Activated naive CD8-positive, alpha-beta T cell treated with anti-CD3 and anti-CD28 coated beads for 36 hours (primary cell): ENCODE measurements around the gene JADE1. TPM values are rescaled to one million over a fixed set of nuclear protein-coding genes. Genes with fewer than 3 reads are reported as not detected.
A peak's percentile ranks its signal among the peaks of the same experiment; 100 is the strongest.

Experiments
- DNase-seq: peaks from one replicate; pipeline ENCODE4 v3.0.0; 2021
- H3K27ac Mint-ChIP-seq: one replicate; pipeline ENCODE4 v1.8.0; 2022; ENCODE audit warnings: mild to moderate bottlenecking, moderate library complexity, mixed read lengths
- H3K27me3 Mint-ChIP-seq: one replicate; pipeline ENCODE4 v1.8.0; 2022; ENCODE audit warnings: mild to moderate bottlenecking, mixed read lengths
- H3K36me3 Mint-ChIP-seq: one replicate; pipeline ENCODE4 v1.8.0; 2021; ENCODE audit warnings: mild to moderate bottlenecking, mixed read lengths
- H3K4me1 Mint-ChIP-seq: one replicate; pipeline ENCODE4 v1.8.0; 2021; ENCODE audit warnings: mixed read lengths
- H3K4me3 Mint-ChIP-seq: one replicate; pipeline ENCODE4 v1.8.0; 2022; ENCODE audit warnings: mild to moderate bottlenecking, moderate library complexity, mixed read lengths
- H3K9me3 Mint-ChIP-seq: one replicate; pipeline ENCODE4 v1.8.0; 2022; ENCODE audit warnings: mixed read lengths
- total RNA-seq, 2 experiments: library from RNA; stranded (reverse); gene quantifications; one replicate each; pipeline ENCODE4 v1.2.3, GENCODE V29; 2021

JADE1 gene
- total RNA-seq, 2 experiments from 2014 or later = 29.7 to 31.5 TPM

DNA sequence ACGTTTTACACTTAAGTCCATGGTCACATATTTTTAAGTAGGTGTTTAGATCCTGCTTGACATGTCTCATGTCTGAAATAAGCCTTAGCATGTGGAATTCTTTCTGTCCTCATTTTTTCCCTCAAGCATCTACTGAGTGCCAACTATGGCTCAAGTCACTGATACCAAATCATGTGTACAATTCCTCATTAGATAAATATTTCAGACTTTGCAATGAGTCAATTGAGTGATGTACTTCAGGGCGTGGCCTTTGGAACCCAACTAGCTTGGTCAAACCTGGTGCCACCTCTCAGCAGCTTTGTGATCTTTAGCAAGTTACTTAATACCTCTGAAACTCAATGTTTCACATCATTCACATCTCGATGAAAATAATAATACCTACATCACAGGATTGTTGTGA lies 12.6 kb upstream of the JADE1 start:
- H3K4me1 Mint-ChIP-seq = no peaks in the 10 kb centered on the region
- H3K36me3 Mint-ChIP-seq = no peaks in the 10 kb centered on the region
- DNase-seq = no peak
- no peaks in the 10 kb centered on the region for H3K9me3 Mint-ChIP-seq
- H3K27ac Mint-ChIP-seq = no peak overlapping the region
- H3K4me3 Mint-ChIP-seq = no peak overlapping the region
- no peaks in the 10 kb centered on the region for H3K27me3 Mint-ChIP-seq

DNA sequence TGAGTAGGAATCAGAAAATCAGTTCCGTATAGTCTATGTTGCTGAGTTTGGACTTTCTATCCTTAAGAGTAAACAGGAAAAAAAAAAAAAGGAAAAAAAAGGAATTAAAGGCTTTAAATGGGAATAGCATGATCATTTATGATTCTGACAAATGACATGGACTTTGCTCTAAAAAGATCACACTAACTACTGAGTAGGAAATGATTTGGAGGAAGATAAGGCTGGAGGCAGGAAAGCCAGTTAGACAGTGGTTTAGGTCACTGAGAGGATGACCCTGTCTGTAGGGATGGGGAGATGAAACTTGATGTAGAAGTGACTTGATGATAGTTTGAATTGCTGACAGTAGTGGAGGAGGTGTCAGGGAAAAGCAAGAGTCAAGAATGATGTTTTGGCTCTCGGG lies 9.2 kb upstream of the JADE1 start:
- no peaks in the 10 kb centered on the region for H3K9me3 Mint-ChIP-seq

GRCh38 chr4:128800701-128801284 lies 8.7 kb upstream of the JADE1 start:
- H3K4me1 Mint-ChIP-seq = no peaks in the 10 kb centered on the region
- H3K4me3 Mint-ChIP-seq = no peak overlapping the region
- no peaks in the 10 kb centered on the region for H3K36me3 Mint-ChIP-seq
- H3K27ac Mint-ChIP-seq = no peak overlapping the region
- DNase-seq = no peak
- H3K27me3 Mint-ChIP-seq = no peaks in the 10 kb centered on the region
- H3K9me3 Mint-ChIP-seq = no peaks in the 10 kb centered on the region

More for the DNA sequence above, 9.2 kb upstream of the JADE1 start:
- Mint-ChIP-seq H3K27me3 (no peaks in the 10 kb centered on the region), H3K36me3 (no peaks in the 10 kb centered on the region), H3K27ac (no peak overlapping the region), H3K4me1 (no peaks in the 10 kb centered on the region), H3K4me3 (no peak overlapping the region)
- no peak for DNase-seq

DNA sequence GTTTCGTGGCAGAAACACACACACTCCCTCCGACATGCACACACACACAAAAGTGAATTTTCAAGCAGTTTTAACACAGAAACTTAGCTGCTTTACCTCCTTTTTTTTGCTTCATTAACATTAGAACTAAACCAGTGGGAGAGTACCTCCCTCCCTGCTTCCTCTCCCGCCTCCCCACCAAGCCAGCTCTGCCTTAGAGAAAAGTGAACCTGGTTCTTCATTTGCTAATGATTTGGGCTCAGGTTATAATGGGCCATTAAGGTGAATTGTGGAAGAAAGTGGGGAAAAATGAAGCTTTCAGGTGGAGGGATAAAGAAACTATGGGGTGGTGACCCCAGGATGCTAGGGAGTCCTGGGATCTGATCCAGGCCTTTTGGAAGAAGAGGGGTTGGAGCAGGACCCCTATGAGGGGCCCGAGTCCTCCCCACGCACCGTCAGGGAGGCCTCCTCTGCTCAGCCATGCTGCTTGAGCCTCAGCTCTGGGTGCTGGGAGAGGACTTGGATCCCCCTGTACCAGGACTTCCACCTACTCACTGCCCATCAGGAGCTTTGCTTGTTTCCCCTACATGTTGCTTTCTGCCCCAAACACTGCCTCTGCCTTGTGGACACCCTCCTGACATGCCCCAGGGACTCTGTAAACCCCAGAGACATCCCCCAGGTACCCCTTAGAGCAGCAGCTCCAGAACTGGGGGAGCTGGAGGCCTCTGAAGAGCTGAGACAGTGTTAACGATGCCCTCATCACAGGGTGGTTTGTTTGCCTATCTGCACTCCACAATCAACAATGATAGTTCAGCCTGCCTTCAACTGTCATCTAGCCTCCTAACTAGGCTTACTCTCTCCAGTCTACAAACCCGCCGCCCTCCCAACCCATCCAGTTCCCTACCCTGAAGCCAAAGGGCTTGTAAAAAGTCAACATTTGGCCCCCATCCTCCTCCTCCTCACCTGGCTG lies 6.5 kb upstream of the JADE1 start:
- no peak for DNase-seq
- Mint-ChIP-seq H3K4me1 (no peaks in the 10 kb centered on the region), H3K36me3 (no peaks in the 10 kb centered on the region), H3K27me3 (no peaks in the 10 kb centered on the region), H3K27ac (no peak overlapping the region), H3K4me3 (no peak overlapping the region), H3K9me3 (no peaks in the 10 kb centered on the region)

GRCh38 chr4:128803783-128804182 lies 5.7 kb upstream of the JADE1 start:
- no peak for DNase-seq
- H3K36me3 Mint-ChIP-seq = no peaks in the 10 kb centered on the region

GRCh38 chr4:128810331-128810870 lies 901 bp downstream of the JADE1 start:
- peaks cover 16% of the 10 kb centered on the region for H3K4me1 Mint-ChIP-seq
- peak; percentile 20 for DNase-seq
- no peaks in the 10 kb centered on the region for H3K9me3 Mint-ChIP-seq
- peak overlapping the region; percentile 98 for H3K4me3 Mint-ChIP-seq
- H3K27ac Mint-ChIP-seq = peak overlapping the region; percentile 100
- peaks cover 17% of the 10 kb centered on the region for H3K36me3 Mint-ChIP-seq
- no peaks in the 10 kb centered on the region for H3K27me3 Mint-ChIP-seq

More at GRCh38 chr4:128803783-128804182, 5.7 kb upstream of the JADE1 start:
- H3K4me3 Mint-ChIP-seq = no peak overlapping the region
- H3K27ac Mint-ChIP-seq = no peak overlapping the region
- no peaks in the 10 kb centered on the region for H3K27me3 Mint-ChIP-seq
- H3K9me3 Mint-ChIP-seq = no peaks in the 10 kb centered on the region
- H3K4me1 Mint-ChIP-seq = peaks cover 1% of the 10 kb centered on the region

- peak; percentile 85 for DNase-seq
- no peaks in the 10 kb centered on the region for H3K9me3 Mint-ChIP-seq
- no peaks in the 10 kb centered on the region for H3K27me3 Mint-ChIP-seq
- peaks cover 18% of the 10 kb centered on the region for H3K36me3 Mint-ChIP-seq
- H3K4me1 Mint-ChIP-seq = peaks cover 21% of the 10 kb centered on the region
- peak overlapping the region; percentile 98 for H3K4me3 Mint-ChIP-seq
- H3K27ac Mint-ChIP-seq = peak overlapping the region; percentile 100
These were observed 1.5 kb downstream of the JADE1 start for GRCh38 chr4:128810871-128811570.

GRCh38 chr4:128811571-128812441 lies 2.3 kb downstream of the JADE1 start:
- no peaks in the 10 kb centered on the region for H3K9me3 Mint-ChIP-seq
- DNase-seq = peak; percentile 88
- peaks cover 27% of the 10 kb centered on the region for H3K4me1 Mint-ChIP-seq
- H3K36me3 Mint-ChIP-seq = peaks cover 26% of the 10 kb centered on the region
- H3K27ac Mint-ChIP-seq = peak overlapping the region; percentile 93
- H3K4me3 Mint-ChIP-seq = peak overlapping the region; percentile 98
- no peaks in the 10 kb centered on the region for H3K27me3 Mint-ChIP-seq

DNA sequence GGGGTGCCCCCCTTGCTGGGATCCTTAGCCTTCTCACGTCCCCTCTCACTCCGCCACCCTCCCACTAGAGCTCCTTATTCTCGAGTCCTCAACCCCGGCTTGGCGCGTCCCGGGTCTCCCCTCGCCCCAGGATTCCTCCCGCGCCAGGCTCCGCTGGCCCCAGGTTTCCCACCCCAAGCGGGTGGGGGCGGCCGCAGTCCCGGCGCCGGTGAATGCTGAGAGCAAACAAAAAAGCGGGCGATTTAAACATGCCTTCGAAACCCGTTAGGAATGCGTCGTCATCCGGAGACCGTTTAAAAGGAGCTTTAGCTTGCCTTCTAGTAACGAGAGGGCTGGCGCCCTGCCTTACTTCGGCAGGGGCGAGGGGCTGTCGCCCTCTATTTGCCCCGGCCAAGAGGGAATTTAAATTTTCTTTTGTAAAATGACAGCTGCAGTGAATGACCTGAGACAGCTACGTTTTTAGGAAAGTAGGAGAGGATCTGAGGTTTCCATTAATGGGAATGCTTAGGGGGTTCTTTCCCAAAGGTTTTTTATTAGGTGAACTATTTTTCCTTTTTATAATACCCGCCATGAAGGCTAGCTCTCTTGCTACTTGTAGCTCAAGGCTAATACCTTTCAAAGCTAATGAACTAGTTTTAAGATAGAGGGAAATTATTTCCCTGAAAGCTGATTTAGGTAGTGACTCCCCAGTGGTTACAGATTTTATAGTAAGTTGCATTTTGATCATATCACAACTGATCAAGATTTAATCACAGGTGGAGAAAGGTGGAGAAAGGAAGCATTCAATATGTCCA lies 3.1 kb downstream of the JADE1 start:
- H3K4me1 Mint-ChIP-seq = peaks cover 31% of the 10 kb centered on the region
- H3K27ac Mint-ChIP-seq = peak overlapping the region; percentile 77
- no peaks in the 10 kb centered on the region for H3K9me3 Mint-ChIP-seq
- H3K27me3 Mint-ChIP-seq = no peaks in the 10 kb centered on the region
- peak overlapping the region; percentile 73 for H3K4me3 Mint-ChIP-seq
- no peak for DNase-seq
- peaks cover 26% of the 10 kb centered on the region for H3K36me3 Mint-ChIP-seq

DNA sequence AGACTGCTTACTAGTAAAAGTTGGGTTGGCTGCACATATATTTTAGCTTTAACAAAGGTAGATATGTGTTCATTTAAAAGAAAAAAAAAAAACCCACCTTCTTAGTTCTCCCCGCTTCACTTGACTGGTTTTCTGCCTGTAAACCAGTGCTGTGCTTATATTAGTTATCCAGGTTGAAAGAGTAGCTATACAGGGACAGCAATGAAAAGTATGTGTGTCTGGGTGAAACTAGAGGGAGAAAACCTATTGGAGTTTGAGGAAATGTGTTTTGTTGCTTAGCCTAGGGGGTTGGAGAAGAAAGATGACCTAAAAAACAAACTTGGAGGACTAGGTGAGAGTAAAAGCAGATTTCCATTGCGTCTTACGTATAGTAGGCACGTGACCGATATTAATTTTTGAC lies 4.5 kb downstream of the JADE1 start:
- no peak for DNase-seq
- no peaks in the 10 kb centered on the region for H3K27me3 Mint-ChIP-seq
- H3K4me3 Mint-ChIP-seq = peak overlapping the region; percentile 25
- no peaks in the 10 kb centered on the region for H3K9me3 Mint-ChIP-seq
- peaks cover 31% of the 10 kb centered on the region for H3K36me3 Mint-ChIP-seq
- no peak overlapping the region for H3K27ac Mint-ChIP-seq
- H3K4me1 Mint-ChIP-seq = peaks cover 39% of the 10 kb centered on the region

- Mint-ChIP-seq H3K27me3 (no peaks in the 10 kb centered on the region), H3K36me3 (peaks cover 39% of the 10 kb centered on the region), H3K4me1 (peaks cover 61% of the 10 kb centered on the region), H3K27ac (peak overlapping the region; percentile 5), H3K4me3 (no peak overlapping the region), H3K9me3 (no peaks in the 10 kb centered on the region)
- no peak for DNase-seq
These were observed 8.9 kb downstream of the JADE1 start for GRCh38 chr4:128818442-128818841.

GRCh38 chr4:128819082-128819742 lies 9.7 kb downstream of the JADE1 start:
- H3K4me1 Mint-ChIP-seq = peaks cover 59% of the 10 kb centered on the region
- H3K27me3 Mint-ChIP-seq = no peaks in the 10 kb centered on the region
- no peaks in the 10 kb centered on the region for H3K9me3 Mint-ChIP-seq
- peak overlapping the region; percentile 5 for H3K27ac Mint-ChIP-seq
- H3K36me3 Mint-ChIP-seq = peaks cover 37% of the 10 kb centered on the region
- DNase-seq = no peak
- no peak overlapping the region for H3K4me3 Mint-ChIP-seq

DNA sequence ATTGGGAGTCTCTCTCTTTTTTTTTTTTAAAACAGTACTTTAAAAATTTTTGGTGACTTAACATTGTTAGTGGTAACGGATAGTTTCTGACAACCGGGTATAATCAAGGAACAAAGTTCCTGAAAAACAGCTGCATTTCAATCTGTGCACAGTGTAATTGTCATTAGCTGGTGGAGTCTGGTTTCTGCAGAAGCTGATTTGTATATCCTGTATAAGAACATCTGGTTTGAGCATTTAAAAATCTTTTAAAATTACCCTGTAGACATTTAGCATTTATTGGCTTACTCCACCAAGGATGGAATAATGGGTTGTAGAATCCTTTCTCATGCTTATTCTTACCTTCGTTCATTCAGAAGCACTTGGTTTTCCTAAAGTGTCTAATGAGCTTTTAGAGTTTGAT lies 11.2 kb downstream of the JADE1 start:
- Mint-ChIP-seq H3K9me3 (no peaks in the 10 kb centered on the region), H3K27ac (no peak overlapping the region), H3K27me3 (no peaks in the 10 kb centered on the region), H3K36me3 (peaks cover 30% of the 10 kb centered on the region), H3K4me3 (no peak overlapping the region), H3K4me1 (peaks cover 68% of the 10 kb centered on the region)
- DNase-seq = no peak
